ENCODE results near the gene TTLL9.

The TTLL9 gene

GRCh38 chr20:31871618-31871954 lies 1.2 kb downstream of the TTLL9 start:
- WGBS = 100% methylated on average over 1 of the region's 1 CpG
- Histone ChIP-seq H3K27me3 (ENCODE audit: insufficient read depth, low read length) (peaks cover 37% of the 10 kb centered on the region), H3K9ac (ENCODE audit: low read depth, low read length) (no peak overlapping the region)

GRCh38 chr20:31872406-31872805 lies 2.0 kb downstream of the TTLL9 start:
- Histone ChIP-seq H3K4me3 (ENCODE audit: low read length) (no peak overlapping the region), H3K9me3 (ENCODE audit: insufficient read depth, low read depth, low read length) (no peaks in the 10 kb centered on the region), H3K36me3 (ENCODE audit: insufficient read depth, low read length) (no peaks in the 10 kb centered on the region), H3K27me3 (ENCODE audit: insufficient read depth, low read length) (peaks cover 37% of the 10 kb centered on the region), H3K4me1 (ENCODE audit: insufficient read depth, low read length) (no peaks in the 10 kb centered on the region), H3K9ac (ENCODE audit: low read depth, low read length) (no peak overlapping the region), H3K27ac (ENCODE audit: low read depth, low read length) (no peak overlapping the region)
- 89% methylated on average over 5 of the region's 6 CpGs for WGBS

More at GRCh38 chr20:31871618-31871954, 1.2 kb downstream of the TTLL9 start:
- Histone ChIP-seq H3K4me1 (ENCODE audit: insufficient read depth, low read length) (no peaks in the 10 kb centered on the region), H3K9me3 (ENCODE audit: insufficient read depth, low read depth, low read length) (no peaks in the 10 kb centered on the region), H3K27ac (ENCODE audit: low read depth, low read length) (no peak overlapping the region), H3K4me3 (ENCODE audit: low read length) (no peak overlapping the region), H3K36me3 (ENCODE audit: insufficient read depth, low read length) (no peaks in the 10 kb centered on the region)

GRCh38 chr20:31875671-31876070 lies 5.2 kb downstream of the TTLL9 start:
- H3K9ac ChIP-seq (ENCODE audit: low read depth, low read length) = no peak overlapping the region
- no peak overlapping the region for H3K4me3 ChIP-seq (ENCODE audit: low read length)
- 100% methylated on average over 1 of the region's 2 CpGs for WGBS
- H3K9me3 ChIP-seq (ENCODE audit: insufficient read depth, low read depth, low read length) = no peaks in the 10 kb centered on the region
- H3K27ac ChIP-seq (ENCODE audit: low read depth, low read length) = no peak overlapping the region
- peaks cover 14% of the 10 kb centered on the region for H3K27me3 ChIP-seq (ENCODE audit: insufficient read depth, low read length)
- H3K4me1 ChIP-seq (ENCODE audit: insufficient read depth, low read length) = no peaks in the 10 kb centered on the region
- no peaks in the 10 kb centered on the region for H3K36me3 ChIP-seq (ENCODE audit: insufficient read depth, low read length)

- no peaks in the 10 kb centered on the region for H3K9me3 ChIP-seq (ENCODE audit: insufficient read depth, low read depth, low read length)
- no peaks in the 10 kb centered on the region for H3K36me3 ChIP-seq (ENCODE audit: insufficient read depth, low read length)
- H3K4me1 ChIP-seq (ENCODE audit: insufficient read depth, low read length) = no peaks in the 10 kb centered on the region
- H3K27me3 ChIP-seq (ENCODE audit: insufficient read depth, low read length) = no peaks in the 10 kb centered on the region
- H3K27ac ChIP-seq (ENCODE audit: low read depth, low read length) = no peak overlapping the region
- no peak overlapping the region for H3K9ac ChIP-seq (ENCODE audit: low read depth, low read length)
- H3K4me3 ChIP-seq (ENCODE audit: low read length) = no peak overlapping the region
These were observed 7.2 kb downstream of the TTLL9 start for GRCh38 chr20:31877684-31878083.

GRCh38 chr20:31879143-31879987 lies 8.9 kb downstream of the TTLL9 start:
- Histone ChIP-seq H3K9ac (ENCODE audit: low read depth, low read length) (peak overlapping the region; percentile 56), H3K4me1 (ENCODE audit: insufficient read depth, low read length) (no peaks in the 10 kb centered on the region), H3K4me3 (ENCODE audit: low read length) (peak overlapping the region; percentile 61), H3K9me3 (ENCODE audit: insufficient read depth, low read depth, low read length) (no peaks in the 10 kb centered on the region), H3K27me3 (ENCODE audit: insufficient read depth, low read length) (no peaks in the 10 kb centered on the region), H3K27ac (ENCODE audit: low read depth, low read length) (0 out of 2 replicates have a peak overlapping the region, but pooled peaks have one; percentile 9), H3K36me3 (ENCODE audit: insufficient read depth, low read length) (no peaks in the 10 kb centered on the region)
- 8% methylated on average over 45 of the region's 45 CpGs for WGBS

GRCh38 chr20:31881945-31882344 lies 11.5 kb downstream of the TTLL9 start:
- H3K27me3 ChIP-seq (ENCODE audit: insufficient read depth, low read length) = no peaks in the 10 kb centered on the region
- no peak overlapping the region for H3K27ac ChIP-seq (ENCODE audit: low read depth, low read length)
- H3K9me3 ChIP-seq (ENCODE audit: insufficient read depth, low read depth, low read length) = no peaks in the 10 kb centered on the region
- 85% methylated on average over 5 of the region's 5 CpGs for WGBS
- no peak overlapping the region for H3K4me3 ChIP-seq (ENCODE audit: low read length)
- no peaks in the 10 kb centered on the region for H3K4me1 ChIP-seq (ENCODE audit: insufficient read depth, low read length)
- no peaks in the 10 kb centered on the region for H3K36me3 ChIP-seq (ENCODE audit: insufficient read depth, low read length)
- no peak overlapping the region for H3K9ac ChIP-seq (ENCODE audit: low read depth, low read length)

GRCh38 chr20:31883829-31884228 lies 13.4 kb downstream of the TTLL9 start:
- H3K27me3 ChIP-seq (ENCODE audit: insufficient read depth, low read length) = no peaks in the 10 kb centered on the region
- no peaks in the 10 kb centered on the region for H3K36me3 ChIP-seq (ENCODE audit: insufficient read depth, low read length)
- H3K9ac ChIP-seq (ENCODE audit: low read depth, low read length) = no peak overlapping the region
- H3K4me3 ChIP-seq (ENCODE audit: low read length) = no peak overlapping the region
- no peak overlapping the region for H3K27ac ChIP-seq (ENCODE audit: low read depth, low read length)
- no peaks in the 10 kb centered on the region for H3K4me1 ChIP-seq (ENCODE audit: insufficient read depth, low read length)
- H3K9me3 ChIP-seq (ENCODE audit: insufficient read depth, low read depth, low read length) = no peaks in the 10 kb centered on the region

- no peak overlapping the region for H3K27ac ChIP-seq (ENCODE audit: low read depth, low read length)
- H3K4me1 ChIP-seq (ENCODE audit: insufficient read depth, low read length) = no peaks in the 10 kb centered on the region
- H3K27me3 ChIP-seq (ENCODE audit: insufficient read depth, low read length) = no peaks in the 10 kb centered on the region
- WGBS = 83% methylated on average over 8 of the region's 8 CpGs
- H3K9ac ChIP-seq (ENCODE audit: low read depth, low read length) = no peak overlapping the region
- H3K36me3 ChIP-seq (ENCODE audit: insufficient read depth, low read length) = no peaks in the 10 kb centered on the region
- H3K9me3 ChIP-seq (ENCODE audit: insufficient read depth, low read depth, low read length) = no peaks in the 10 kb centered on the region
- no peak overlapping the region for H3K4me3 ChIP-seq (ENCODE audit: low read length)
These were observed 20.2 kb downstream of the TTLL9 start for GRCh38 chr20:31890646-31891045.

GRCh38 chr20:31894980-31895675 lies 24.7 kb downstream of the TTLL9 start:
- Histone ChIP-seq H3K9ac (ENCODE audit: low read depth, low read length) (no peak overlapping the region), H3K9me3 (ENCODE audit: insufficient read depth, low read depth, low read length) (no peaks in the 10 kb centered on the region), H3K27ac (ENCODE audit: low read depth, low read length) (no peak overlapping the region), H3K36me3 (ENCODE audit: insufficient read depth, low read length) (no peaks in the 10 kb centered on the region), H3K4me1 (ENCODE audit: insufficient read depth, low read length) (no peaks in the 10 kb centered on the region), H3K27me3 (ENCODE audit: insufficient read depth, low read length) (no peaks in the 10 kb centered on the region), H3K4me3 (ENCODE audit: low read length) (no peak overlapping the region)
- WGBS = 86% methylated on average over 8 of the region's 8 CpGs

GRCh38 chr20:31896049-31896448 lies 25.6 kb downstream of the TTLL9 start:
- no peaks in the 10 kb centered on the region for H3K36me3 ChIP-seq (ENCODE audit: insufficient read depth, low read length)
- H3K27me3 ChIP-seq (ENCODE audit: insufficient read depth, low read length) = no peaks in the 10 kb centered on the region
- H3K27ac ChIP-seq (ENCODE audit: low read depth, low read length) = no peak overlapping the region
- no peaks in the 10 kb centered on the region for H3K9me3 ChIP-seq (ENCODE audit: insufficient read depth, low read depth, low read length)
- H3K4me1 ChIP-seq (ENCODE audit: insufficient read depth, low read length) = no peaks in the 10 kb centered on the region
- no peak overlapping the region for H3K9ac ChIP-seq (ENCODE audit: low read depth, low read length)
- 94% methylated on average over 9 of the region's 9 CpGs for WGBS
- no peak overlapping the region for H3K4me3 ChIP-seq (ENCODE audit: low read length)

- H3K4me3 ChIP-seq (ENCODE audit: low read length) = no peak overlapping the region
- H3K9ac ChIP-seq (ENCODE audit: low read depth, low read length) = no peak overlapping the region
- WGBS = 85% methylated on average over 9 of the region's 9 CpGs
- no peaks in the 10 kb centered on the region for H3K9me3 ChIP-seq (ENCODE audit: insufficient read depth, low read depth, low read length)
- no peaks in the 10 kb centered on the region for H3K27me3 ChIP-seq (ENCODE audit: insufficient read depth, low read length)
- H3K27ac ChIP-seq (ENCODE audit: low read depth, low read length) = no peak overlapping the region
- H3K4me1 ChIP-seq (ENCODE audit: insufficient read depth, low read length) = no peaks in the 10 kb centered on the region
- H3K36me3 ChIP-seq (ENCODE audit: insufficient read depth, low read length) = no peaks in the 10 kb centered on the region
These were observed 27.1 kb downstream of the TTLL9 start for GRCh38 chr20:31897541-31897940.

All from HUES64 (cell line).